SIG-M5 treated with dmso at 0.1 percent for 504 hours (cell line): ENCODE measurements around the gene PAH.

Experiments used
- DNase-seq: peaks from one replicate; lab custom pipeline; 2025; ENCODE audit not compliant: unreplicated experiment; lab: John Stamatoyannopoulos, UW

Gene PAH

GRCh38 chr12:102950950-102951619 lies 34.0 kb upstream of the PAH start:
- DNase-seq, result no peak

GRCh38 chr12:102950107-102950949 lies 33.3 kb upstream of the PAH start:
- DNase-seq, result no peak

GRCh38 chr12:102948941-102949352 lies 31.9 kb upstream of the PAH start:
- DNase-seq, result peak; percentile 19

- DNase-seq, result no peak
These were observed 29.0 kb upstream of the PAH start for GRCh38 chr12:102946042-102946441.

- DNase-seq, result no peak
These were observed 22.7 kb upstream of the PAH start for GRCh38 chr12:102939670-102940222.

GRCh38 chr12:102939059-102939458 lies 22.0 kb upstream of the PAH start:
- no peak for DNase-seq

- no peak for DNase-seq
These were observed 16.1 kb upstream of the PAH start for GRCh38 chr12:102933168-102933567.

- DNase-seq, result no peak
These were observed 10.2 kb upstream of the PAH start for GRCh38 chr12:102927220-102927619.

- no peak for DNase-seq
These were observed 4.2 kb upstream of the PAH start for GRCh38 chr12:102921240-102921639.

- no peak for DNase-seq
These were observed 3.2 kb upstream of the PAH start for GRCh38 chr12:102920271-102920670.

- DNase-seq, result no peak
These were observed 1.8 kb upstream of the PAH start for GRCh38 chr12:102918840-102919239.

- no peak for DNase-seq
These were observed 605 bp downstream of the PAH start for GRCh38 chr12:102916252-102917025.

GRCh38 chr12:102913453-102914226 lies 3.4 kb downstream of the PAH start:
- no peak for DNase-seq

GRCh38 chr12:102912258-102912657 lies 4.8 kb downstream of the PAH start:
- DNase-seq, result no peak

- no peak for DNase-seq
These were observed 5.7 kb downstream of the PAH start for GRCh38 chr12:102911320-102911719.

GRCh38 chr12:102910792-102911191 lies 6.3 kb downstream of the PAH start:
- no peak for DNase-seq

GRCh38 chr12:102910137-102910536 lies 6.9 kb downstream of the PAH start:
- no peak for DNase-seq

GRCh38 chr12:102907918-102908317 lies 9.1 kb downstream of the PAH start:
- no peak for DNase-seq

GRCh38 chr12:102905229-102905628 lies 11.8 kb downstream of the PAH start:
- DNase-seq, result no peak

- DNase-seq, result no peak
These were observed 13.6 kb downstream of the PAH start for GRCh38 chr12:102903337-102904007.
